Endothelial cell (in vitro differentiated cells): ENCODE data around the gene LRRC3C. TPM values are rescaled to one million over a fixed set of nuclear protein-coding genes. Genes with fewer than 3 reads are reported as not detected.

Source experiments
- DNase-seq: peaks from one replicate; pipeline ENCODE4 v3.0.0; 2021; ENCODE audit warnings: low spot score
- H3K27ac Mint-ChIP-seq: one replicate; pipeline ENCODE4 v1.8.0; 2021; ENCODE audit warnings: mixed read lengths, inconsistent platforms; ENCODE audit not compliant: unreplicated experiment
- H3K27me3 Mint-ChIP-seq: one replicate; pipeline ENCODE4 v1.8.0; 2021; ENCODE audit warnings: mild to moderate bottlenecking, moderate library complexity, mixed read lengths, inconsistent platforms; ENCODE audit not compliant: unreplicated experiment
- H3K36me3 Mint-ChIP-seq: one replicate; pipeline ENCODE4 v1.8.0; 2021; ENCODE audit warnings: mild to moderate bottlenecking, low read depth, mixed read lengths, inconsistent platforms; ENCODE audit not compliant: unreplicated experiment
- H3K4me1 Mint-ChIP-seq: one replicate; pipeline ENCODE4 v1.8.0; 2021; ENCODE audit warnings: mild to moderate bottlenecking, mixed read lengths, inconsistent platforms; ENCODE audit not compliant: unreplicated experiment
- H3K4me3 Mint-ChIP-seq: one replicate; pipeline ENCODE4 v1.8.0; 2021; ENCODE audit warnings: mild to moderate bottlenecking, mixed read lengths, inconsistent platforms; ENCODE audit not compliant: unreplicated experiment
- H3K9me3 Mint-ChIP-seq: one replicate; pipeline ENCODE4 v1.8.0; 2021; ENCODE audit warnings: mixed read lengths, inconsistent platforms; ENCODE audit not compliant: unreplicated experiment
- CTCF ChIP-seq: fragments of 200-600 bp; sonication (generic); IDR thresholded peaks from one replicate; pipeline ENCODE4 v1.5.0; 2021; ENCODE audit warnings: antibody characterized with exemption; ENCODE audit not compliant: unreplicated experiment
- total RNA-seq: library from RNA; stranded (reverse); fragmentation: NEBNext Ultra II Directional; extraction: Animal tissue kit (Norgen Biotek cat#: 25700); gene quantifications from one replicate; pipeline ENCODE4 v1.2.1, GENCODE V29; 2021; ENCODE audit not compliant: unreplicated experiment

Gene LRRC3C
- total RNA-seq, 1 donor from 2014 or later: not detected

GRCh38 chr17:39980351-39981206 lies 53.0 kb downstream of the LRRC3C start, which contains the start of gene PSMD3:
TSS of gene PSMD3 (plus strand) at chr17:39980807. CDS start at chr17:39980971, 164 bp downstream.
- peak; percentile 81 for TF ChIP-seq CTCF
- DNase-seq: peak; percentile 98
- H3K9me3 Mint-ChIP-seq: no peaks in the 10 kb centered on the region
- peaks cover 11% of the 10 kb centered on the region for H3K36me3 Mint-ChIP-seq
- peaks cover 22% of the 10 kb centered on the region for H3K4me1 Mint-ChIP-seq
- peak within 1 kb of the TSS; percentile 99 for H3K4me3 Mint-ChIP-seq
- peak within 1 kb of the TSS; percentile 97 for H3K27ac Mint-ChIP-seq
- peaks cover 8% of the 10 kb centered on the region for H3K27me3 Mint-ChIP-seq

- Mint-ChIP-seq H3K36me3 (peaks cover 16% of the 10 kb centered on the region), H3K9me3 (no peaks in the 10 kb centered on the region), H3K27me3 (peaks cover 8% of the 10 kb centered on the region), H3K4me1 (peaks cover 22% of the 10 kb centered on the region), H3K4me3 (peak overlapping the region; percentile 99), H3K27ac (peak overlapping the region; percentile 97)
- TF ChIP-seq CTCF: no peak
- peak; percentile 29 for DNase-seq
Measured at GRCh38 chr17:39981207-39981741, 53.7 kb downstream of the LRRC3C start.

- no peak for TF ChIP-seq CTCF
- peak overlapping the region; percentile 97 for H3K27ac Mint-ChIP-seq
- no peaks in the 10 kb centered on the region for H3K9me3 Mint-ChIP-seq
- DNase-seq: no peak
- peak overlapping the region; percentile 99 for H3K4me3 Mint-ChIP-seq
- H3K27me3 Mint-ChIP-seq: peaks cover 8% of the 10 kb centered on the region
- H3K4me1 Mint-ChIP-seq: peaks cover 22% of the 10 kb centered on the region
- peaks cover 20% of the 10 kb centered on the region for H3K36me3 Mint-ChIP-seq
Measured at GRCh38 chr17:39981766-39982375, 54.3 kb downstream of the LRRC3C start.

- Mint-ChIP-seq H3K36me3 (peaks cover 59% of the 10 kb centered on the region), H3K4me3 (peak overlapping the region; percentile 57), H3K4me1 (peaks cover 8% of the 10 kb centered on the region), H3K9me3 (no peaks in the 10 kb centered on the region), H3K27me3 (peaks cover 1% of the 10 kb centered on the region), H3K27ac (no peak overlapping the region)
- no peak for TF ChIP-seq CTCF
- no peak for DNase-seq
Measured at GRCh38 chr17:39988206-39988810, 60.8 kb downstream of the LRRC3C start.
